NT2/D1 (cell line): ENCODE measurements around the gene PRCD.

Experiments used
- SUZ12 ChIP-seq: IDR thresholded peaks from 2 replicates; pipeline ENCODE4 v1.6.1; 2011; ENCODE audit not compliant: insufficient read length, insufficient read depth; ENCODE audit errors: extremely low read depth
- YY1 ChIP-seq: IDR thresholded peaks from 2 replicates; pipeline ENCODE4 v1.6.1; 2011; ENCODE audit not compliant: insufficient read length, insufficient read depth

DNA sequence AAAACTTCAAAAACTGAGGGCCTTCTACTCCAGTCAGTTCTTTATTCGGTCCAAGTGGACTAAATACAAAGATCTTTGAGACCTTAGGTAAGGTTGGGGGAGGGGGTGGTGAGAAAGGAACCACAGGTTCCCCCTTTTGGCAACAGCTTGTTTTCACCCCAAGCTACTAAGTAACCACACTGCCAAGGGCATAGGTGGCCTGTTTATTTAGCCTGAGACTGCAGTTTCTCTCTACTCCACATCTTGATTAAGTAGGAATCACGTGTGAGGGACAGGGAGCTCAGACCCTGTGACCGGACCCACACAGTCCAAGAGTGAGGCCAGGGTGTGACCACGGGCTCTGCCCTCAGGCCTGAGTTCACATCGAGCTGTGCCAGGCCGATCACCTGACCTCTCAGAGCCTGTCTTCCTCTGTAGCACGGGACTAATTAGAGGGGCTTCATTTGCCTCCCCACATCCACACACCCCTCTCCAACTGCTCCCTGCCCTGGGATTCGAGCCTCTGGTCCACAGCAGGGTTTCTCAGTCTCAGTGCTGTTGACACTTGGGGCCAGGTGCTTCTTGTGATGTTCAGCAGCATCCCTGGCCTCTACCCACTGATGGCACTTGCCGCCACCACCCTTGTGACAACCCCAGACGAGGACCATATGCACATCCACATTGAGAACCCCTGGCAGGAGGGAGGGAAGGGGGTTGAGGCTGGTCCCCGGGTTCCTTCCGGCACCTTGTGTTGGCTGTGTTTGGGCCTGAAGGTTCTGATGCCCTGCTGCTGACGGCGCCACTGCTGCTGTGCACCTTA lies 28.0 kb downstream of the PRCD start:
- no peak for TF ChIP-seq SUZ12
- TF ChIP-seq YY1 = no peak
